Measurements from ENCODE around the gene CALHM5. TPM values are rescaled to one million over a fixed set of nuclear protein-coding genes. Genes with fewer than 3 reads are reported as not detected.

CALHM5 gene
- total RNA-seq, 4 donors from 2014 or later: 0.59 to 1.3 (median 0.69) TPM

DNA sequence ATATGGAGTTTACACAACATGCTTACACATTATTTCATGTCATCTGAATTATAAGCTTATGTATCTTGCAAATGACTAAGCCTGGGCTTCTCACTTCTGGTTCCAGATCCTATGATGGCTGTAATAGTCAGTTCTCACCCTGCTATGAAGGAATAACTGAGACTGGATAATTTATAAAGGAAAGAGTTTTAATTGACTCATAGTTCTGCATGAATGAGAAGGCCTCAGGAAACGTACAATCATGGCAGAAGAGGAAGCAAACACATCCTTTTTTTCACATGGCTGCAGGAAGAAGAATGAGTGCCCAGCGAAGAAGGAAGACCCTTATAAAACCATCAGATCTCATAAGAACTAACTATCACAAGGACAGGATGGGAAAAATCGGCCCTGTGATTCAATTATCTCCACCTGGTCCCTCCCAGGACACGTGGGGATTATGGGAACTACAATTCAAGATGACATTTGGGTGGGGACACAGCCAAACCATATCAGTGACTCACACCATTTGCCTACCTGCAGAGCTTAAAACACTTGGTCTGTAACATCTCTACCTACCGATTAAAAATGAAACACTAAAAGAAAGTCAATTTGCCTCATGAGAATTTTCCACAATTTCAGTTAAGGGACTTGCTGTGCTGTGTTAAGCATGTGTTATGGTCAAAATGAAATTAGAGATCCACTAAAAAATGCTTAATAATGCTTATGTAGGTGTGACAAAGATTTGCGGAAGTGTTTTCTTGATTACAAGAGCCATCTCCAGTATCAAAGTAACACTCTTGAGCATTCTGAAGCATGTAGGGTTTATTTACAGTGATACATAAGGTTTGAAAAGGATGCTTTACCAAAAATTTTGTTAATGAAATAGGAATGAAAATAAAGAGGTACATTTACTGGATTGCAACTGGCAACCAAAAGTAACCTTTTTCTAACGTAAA lies 57.6 kb downstream of the CALHM5 start:
- H3K27me3 ChIP-seq: no peaks in the 10 kb centered on the region
- no peak for TF ChIP-seq POLR2A (IDR thresholded peaks at IDR 0.05)
- TF ChIP-seq, protein P1, sequence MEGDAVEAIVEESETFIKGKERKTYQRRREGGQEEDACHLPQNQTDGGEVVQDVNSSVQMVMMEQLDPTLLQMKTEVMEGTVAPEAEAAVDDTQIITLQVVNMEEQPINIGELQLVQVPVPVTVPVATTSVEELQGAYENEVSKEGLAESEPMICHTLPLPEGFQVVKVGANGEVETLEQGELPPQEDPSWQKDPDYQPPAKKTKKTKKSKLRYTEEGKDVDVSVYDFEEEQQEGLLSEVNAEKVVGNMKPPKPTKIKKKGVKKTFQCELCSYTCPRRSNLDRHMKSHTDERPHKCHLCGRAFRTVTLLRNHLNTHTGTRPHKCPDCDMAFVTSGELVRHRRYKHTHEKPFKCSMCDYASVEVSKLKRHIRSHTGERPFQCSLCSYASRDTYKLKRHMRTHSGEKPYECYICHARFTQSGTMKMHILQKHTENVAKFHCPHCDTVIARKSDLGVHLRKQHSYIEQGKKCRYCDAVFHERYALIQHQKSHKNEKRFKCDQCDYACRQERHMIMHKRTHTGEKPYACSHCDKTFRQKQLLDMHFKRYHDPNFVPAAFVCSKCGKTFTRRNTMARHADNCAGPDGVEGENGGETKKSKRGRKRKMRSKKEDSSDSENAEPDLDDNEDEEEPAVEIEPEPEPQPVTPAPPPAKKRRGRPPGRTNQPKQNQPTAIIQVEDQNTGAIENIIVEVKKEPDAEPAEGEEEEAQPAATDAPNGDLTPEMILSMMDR (IDR thresholded peaks at IDR 0.05): no peak
- intact Hi-C loops (cut with DNase I): loop anchor here (10.0 kb wide), 1 partner anchor 284 kb away; no protein-coding TSS in a partner anchor
- 67 to 71% methylated on average over 7 of the region's 7 CpGs for WGBS, 2 donors
- no peaks in the 10 kb centered on the region for H3K9me3 ChIP-seq
- H3K4me3 ChIP-seq (replicated peaks in 1 of 3): no peak overlapping the region
- H3K27ac ChIP-seq: no peak overlapping the region
- peaks cover 18 to 19% of the 10 kb centered on the region in 2 donors for H3K4me1 ChIP-seq
- H3K36me3 ChIP-seq: no peaks in the 10 kb centered on the region
- DNase-seq: no peak

DNA sequence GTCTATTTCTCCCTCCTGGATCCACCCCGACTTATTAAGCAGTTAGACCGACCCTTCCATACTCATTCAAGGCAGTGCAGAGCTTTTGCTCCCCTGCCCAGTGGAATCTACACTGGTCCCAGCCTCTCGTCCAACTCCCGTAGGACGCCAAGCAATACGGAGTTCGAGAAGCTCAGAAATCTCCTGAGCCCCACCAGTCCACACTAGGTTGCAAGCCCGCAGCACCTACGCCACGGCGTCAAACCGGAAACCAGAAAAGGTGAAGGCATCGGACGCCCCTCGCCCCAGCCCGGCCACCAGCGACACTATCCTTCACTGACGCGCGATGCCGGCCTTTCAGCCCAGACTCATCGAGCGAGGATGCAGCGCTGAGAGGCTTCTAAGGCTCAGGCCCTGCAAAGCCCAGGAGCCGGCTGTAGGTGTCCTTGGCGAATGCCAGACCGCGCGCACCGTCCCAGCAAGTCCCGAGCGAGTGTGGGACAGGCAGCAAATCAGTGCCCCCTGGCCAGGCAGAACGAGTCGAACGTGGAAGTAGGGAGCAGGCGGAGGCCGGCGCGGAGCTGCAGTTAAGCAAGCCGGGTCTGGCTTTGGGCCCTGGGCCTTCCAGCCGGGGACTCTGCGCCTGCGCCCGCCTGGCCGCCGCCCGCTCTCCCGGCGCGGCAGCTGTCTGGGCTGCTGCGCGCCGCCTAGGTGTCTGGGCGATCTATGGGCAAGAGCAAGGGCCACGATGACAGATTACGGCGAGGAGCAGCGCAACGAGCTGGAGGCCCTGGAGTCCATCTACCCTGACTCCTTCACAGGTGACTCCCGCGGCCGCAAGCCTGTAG lies 59.6 kb downstream of the CALHM5 start, which contains the start of gene RWDD1:
TSS of gene RWDD1 (plus strand) at position 649 of the 827 bp plus-strand sequence. CDS start at position 728, 79 bp downstream.
- H3K36me3 ChIP-seq: no peaks in the 10 kb centered on the region
- no peaks in the 10 kb centered on the region for H3K9me3 ChIP-seq
- WGBS, 2 donors: 0% methylated on average over 10 to 27 of the region's 62 CpGs
- peak; percentile 99 for DNase-seq
- H3K27ac ChIP-seq: peak within 1 kb of the TSS; percentile 76 to 88 (median 83)
- TF ChIP-seq POLR2A (IDR thresholded peaks at IDR 0.05): peak in 1 of 2 donors; percentile 80
- TF ChIP-seq, protein P1 (IDR thresholded peaks at IDR 0.05): peak in 2 of 6 experiments; percentile 26
- H3K4me3 ChIP-seq (replicated peaks in 1 of 3): peak within 1 kb of the TSS; percentile 29 to 77 (median 71)
- peaks cover 18 to 19% of the 10 kb centered on the region in 2 donors for H3K4me1 ChIP-seq
- H3K27me3 ChIP-seq: no peaks in the 10 kb centered on the region
- intact Hi-C loops (cut with DNase I): no loop called here

DNA sequence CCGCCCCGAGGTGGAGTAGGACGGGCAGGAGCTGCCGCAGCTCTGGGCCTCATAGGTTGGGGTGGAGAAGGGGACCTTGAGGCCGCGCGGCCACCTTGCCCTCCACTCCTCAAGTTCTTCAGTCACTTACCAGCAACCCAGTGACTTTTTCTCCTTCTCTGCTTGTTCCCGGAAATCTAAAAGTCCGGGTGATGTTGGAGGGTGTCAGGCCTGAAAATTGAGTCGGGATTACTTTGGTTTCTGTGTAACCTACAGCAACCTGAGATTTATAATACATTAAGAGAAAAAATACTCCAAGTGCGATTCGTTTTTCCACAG lies 60.2 kb downstream of the CALHM5 start:
- H3K27me3 ChIP-seq: no peaks in the 10 kb centered on the region
- H3K4me1 ChIP-seq: peaks cover 18 to 19% of the 10 kb centered on the region in 2 donors
- 0% methylated on average over 12 of the region's 12 CpGs for WGBS, 2 donors
- intact Hi-C loops (cut with DNase I): no loop called here
- TF ChIP-seq, protein P1 (IDR thresholded peaks at IDR 0.05): no peak
- TF ChIP-seq POLR2A (IDR thresholded peaks at IDR 0.05): no peak
- H3K36me3 ChIP-seq: no peaks in the 10 kb centered on the region
- H3K9me3 ChIP-seq: no peaks in the 10 kb centered on the region
- peak overlapping the region; percentile 76 to 88 (median 83) for H3K27ac ChIP-seq
- H3K4me3 ChIP-seq (replicated peaks in 1 of 3): peak overlapping the region; percentile 29 to 77 (median 71)
- DNase-seq: no peak

DNA sequence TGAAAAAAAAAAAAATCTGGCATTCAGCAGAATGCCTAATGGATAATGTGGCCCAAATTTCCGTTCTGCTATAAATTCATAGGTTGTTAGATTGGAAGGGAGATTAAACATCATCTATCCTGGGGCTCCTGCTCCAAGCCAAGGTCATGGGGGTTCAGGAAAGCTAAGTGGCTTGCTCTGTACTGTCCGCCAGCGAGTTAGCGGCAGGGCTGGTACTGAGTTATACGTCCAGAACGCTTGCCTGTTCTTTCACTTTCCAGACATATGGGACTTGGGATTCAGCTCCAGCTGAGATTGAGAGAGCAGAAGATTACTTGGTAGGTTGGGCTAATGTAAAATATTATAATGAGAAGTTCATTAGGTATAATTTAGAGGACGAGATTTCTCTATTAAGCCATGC lies 60.7 kb downstream of the CALHM5 start:
- Histone ChIP-seq H3K27ac (peak overlapping the region; percentile 76 to 88 (median 83)), H3K9me3 (no peaks in the 10 kb centered on the region), H3K27me3 (no peaks in the 10 kb centered on the region), H3K36me3 (no peaks in the 10 kb centered on the region), H3K4me1 (peaks cover 18 to 19% of the 10 kb centered on the region in 2 donors), H3K4me3 (replicated peaks in 1 of 3) (peak overlapping the region; percentile 29 to 77 (median 71))
- DNase-seq: peak; percentile 21 to 26
- WGBS, 2 donors: 6 to 8% methylated on average over 7 of the region's 7 CpGs
- TF ChIP-seq, protein P1 (IDR thresholded peaks at IDR 0.05): no peak
- no peak for TF ChIP-seq POLR2A (IDR thresholded peaks at IDR 0.05)
- intact Hi-C loops (cut with DNase I): no loop called here

Other genes with a start within 250 kb of the CALHM5 start
- 100 to 1,000 TPM in 3 of 4 donors, 10 to 100 TPM in 1; 87.6 to 169 (median 123) TPM for gene TSPYL1, start 231.7 kb upstream of the CALHM5 start, total RNA-seq
- 10 to 100 TPM; 22.2 to 32.8 (median 30.5) TPM for gene DSE, start 140.7 kb upstream of the CALHM5 start, total RNA-seq
- 1 to 10 TPM; 1.3 to 2.9 (median 2.3) TPM for gene CALHM6, start 50.3 kb upstream of the CALHM5 start, total RNA-seq
- under 1 TPM in 2 of 4 donors, not detected in 2; 0.13 to 0.42 TPM for gene TRAPPC3L, start 34.0 kb downstream of the CALHM5 start, total RNA-seq
- not detected for gene CALHM4, start 42.1 kb downstream of the CALHM5 start, total RNA-seq
- gene RWDD1, start 59.9 kb downstream of the CALHM5 start, total RNA-seq: 10 to 100 TPM; 42.0 to 71.2 (median 48.5) TPM
- gene RSPH4A, start 104.8 kb downstream of the CALHM5 start, total RNA-seq: 1 to 10 TPM; 1.2 to 1.6 (median 1.4) TPM
- gene ZUP1, start 157.1 kb downstream of the CALHM5 start, total RNA-seq: 10 to 100 TPM; 11.4 to 17.3 (median 12.2) TPM
- gene KPNA5, start 169.6 kb downstream of the CALHM5 start, total RNA-seq: 10 to 100 TPM; 17.7 to 26.1 (median 22.4) TPM

All from thyroid gland (tissue), 4 donors.